ENCODE results near the gene COA3.

The COA3 gene

DNA sequence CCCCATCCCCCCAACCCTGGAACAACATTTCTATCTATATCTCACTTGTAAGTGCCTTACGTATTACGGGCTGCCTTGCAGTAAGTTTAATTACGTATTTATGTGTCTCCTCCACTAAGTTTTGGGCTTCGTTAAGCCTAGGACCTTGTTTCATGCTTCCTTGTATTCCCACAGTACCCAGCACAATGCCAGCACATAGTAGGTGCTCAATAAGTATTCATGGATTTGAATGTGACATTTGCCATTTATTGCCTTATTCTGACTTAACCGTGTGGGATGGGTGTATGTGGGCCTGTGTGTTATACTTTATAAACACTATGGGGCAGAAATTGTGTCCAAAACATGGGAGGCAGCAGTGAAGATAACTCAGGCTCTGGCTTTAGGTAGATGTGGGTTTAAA is 6.0 kb downstream of the COA3 start:
- no peak for DNase-seq (ENCODE audit: low read depth)
- TF ChIP-seq, protein P1, sequence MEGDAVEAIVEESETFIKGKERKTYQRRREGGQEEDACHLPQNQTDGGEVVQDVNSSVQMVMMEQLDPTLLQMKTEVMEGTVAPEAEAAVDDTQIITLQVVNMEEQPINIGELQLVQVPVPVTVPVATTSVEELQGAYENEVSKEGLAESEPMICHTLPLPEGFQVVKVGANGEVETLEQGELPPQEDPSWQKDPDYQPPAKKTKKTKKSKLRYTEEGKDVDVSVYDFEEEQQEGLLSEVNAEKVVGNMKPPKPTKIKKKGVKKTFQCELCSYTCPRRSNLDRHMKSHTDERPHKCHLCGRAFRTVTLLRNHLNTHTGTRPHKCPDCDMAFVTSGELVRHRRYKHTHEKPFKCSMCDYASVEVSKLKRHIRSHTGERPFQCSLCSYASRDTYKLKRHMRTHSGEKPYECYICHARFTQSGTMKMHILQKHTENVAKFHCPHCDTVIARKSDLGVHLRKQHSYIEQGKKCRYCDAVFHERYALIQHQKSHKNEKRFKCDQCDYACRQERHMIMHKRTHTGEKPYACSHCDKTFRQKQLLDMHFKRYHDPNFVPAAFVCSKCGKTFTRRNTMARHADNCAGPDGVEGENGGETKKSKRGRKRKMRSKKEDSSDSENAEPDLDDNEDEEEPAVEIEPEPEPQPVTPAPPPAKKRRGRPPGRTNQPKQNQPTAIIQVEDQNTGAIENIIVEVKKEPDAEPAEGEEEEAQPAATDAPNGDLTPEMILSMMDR (conservative IDR thresholded peaks at IDR 0.05; ENCODE audit: control insufficient read depth, insufficient read depth, low read depth, low read length): no peak

DNA sequence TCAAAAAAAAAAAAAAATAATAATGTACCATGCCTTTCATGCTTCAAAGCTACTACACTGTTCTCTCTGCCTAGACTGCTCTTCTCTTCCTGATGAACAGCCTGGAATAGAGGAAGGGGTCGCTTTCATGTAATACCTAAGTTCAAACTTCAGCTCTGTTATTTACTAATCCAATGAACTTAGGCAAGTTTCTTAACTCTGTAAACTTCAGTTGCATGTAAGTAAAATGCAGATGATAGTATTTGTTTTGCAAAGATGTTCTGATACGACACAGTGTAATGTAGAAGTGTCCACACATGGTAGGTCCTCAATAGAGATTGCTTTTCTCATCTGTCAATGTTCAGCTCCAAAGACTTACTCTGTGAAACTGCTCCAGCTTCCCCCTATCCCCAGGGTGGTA is 6.6 kb downstream of the COA3 start:
- no peak for DNase-seq (ENCODE audit: low read depth)
- no peak overlapping the region for H3K4me3 ChIP-seq (ENCODE audit: control insufficient read depth, low read depth, low read length)

More for the DNA sequence above, 6.0 kb downstream of the COA3 start:
- H3K4me3 ChIP-seq (ENCODE audit: control insufficient read depth, low read depth, low read length): no peak overlapping the region

DNA sequence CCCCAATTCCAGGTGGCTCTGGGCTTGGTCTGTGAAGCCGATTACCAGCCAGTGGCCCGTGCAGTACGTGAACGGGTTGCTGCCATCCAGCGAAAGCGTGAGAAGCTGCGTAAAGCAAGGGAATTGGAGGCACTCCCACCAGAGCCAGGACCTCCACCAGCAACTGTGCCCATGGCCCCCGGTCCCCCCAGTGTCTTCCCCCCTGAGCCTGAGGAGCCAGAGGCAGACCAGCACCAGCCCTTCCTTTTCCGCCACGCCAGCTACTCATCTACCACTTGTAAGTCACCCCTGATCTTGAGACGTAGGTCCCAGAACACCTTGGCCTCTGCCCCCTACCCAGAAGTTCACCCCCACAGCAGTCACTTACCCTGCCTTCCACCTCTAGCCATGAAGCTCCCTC is 11.2 kb downstream of the COA3 start:
- H3K4me3 ChIP-seq (ENCODE audit: control insufficient read depth, low read depth, low read length): no peak overlapping the region
- DNase-seq (ENCODE audit: low read depth): no peak
- TF ChIP-seq, protein P1 (conservative IDR thresholded peaks at IDR 0.05; ENCODE audit: control insufficient read depth, insufficient read depth, low read depth, low read length): no peak

More for the DNA sequence above, 6.6 kb downstream of the COA3 start:
- TF ChIP-seq, protein P1 (conservative IDR thresholded peaks at IDR 0.05; ENCODE audit: control insufficient read depth, insufficient read depth, low read depth, low read length): no peak

DNA sequence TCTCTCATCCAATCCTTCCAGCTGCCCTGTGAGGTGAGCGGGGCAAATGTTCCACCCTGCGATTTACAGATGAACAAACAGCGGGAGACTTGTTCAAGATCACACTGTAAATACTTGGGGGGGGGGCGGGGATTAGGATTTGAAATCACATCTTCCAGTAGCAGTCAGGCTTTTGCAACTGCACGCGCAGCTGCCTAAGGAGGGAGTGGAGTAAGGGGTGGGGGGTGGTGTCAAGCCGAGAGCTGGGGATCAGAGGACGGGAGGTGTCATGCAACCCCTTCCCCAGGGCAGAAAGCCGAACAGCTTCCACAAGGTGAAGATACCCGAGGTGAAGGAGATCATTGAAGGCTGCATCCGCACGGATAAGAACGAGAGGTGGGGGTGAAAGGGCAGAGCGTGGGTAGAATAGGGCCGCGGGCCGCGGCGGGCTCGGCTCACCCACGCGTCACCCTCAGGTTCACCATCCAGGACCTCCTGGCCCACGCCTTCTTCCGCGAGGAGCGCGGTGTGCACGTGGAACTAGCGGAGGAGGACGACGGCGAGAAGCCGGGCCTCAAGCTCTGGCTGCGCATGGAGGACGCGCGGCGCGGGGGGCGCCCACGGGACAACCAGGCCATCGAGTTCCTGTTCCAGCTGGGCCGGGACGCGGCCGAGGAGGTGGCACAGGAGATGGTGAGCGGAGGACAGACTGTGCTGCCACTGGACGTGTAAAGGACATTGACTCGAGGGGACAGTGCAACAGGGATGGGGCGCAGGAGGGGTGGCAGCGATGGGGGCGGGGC is 13.5 kb downstream of the COA3 start:
- no peak for DNase-seq (ENCODE audit: low read depth)
- H3K4me3 ChIP-seq (ENCODE audit: control insufficient read depth, low read depth, low read length): no peak overlapping the region

DNA sequence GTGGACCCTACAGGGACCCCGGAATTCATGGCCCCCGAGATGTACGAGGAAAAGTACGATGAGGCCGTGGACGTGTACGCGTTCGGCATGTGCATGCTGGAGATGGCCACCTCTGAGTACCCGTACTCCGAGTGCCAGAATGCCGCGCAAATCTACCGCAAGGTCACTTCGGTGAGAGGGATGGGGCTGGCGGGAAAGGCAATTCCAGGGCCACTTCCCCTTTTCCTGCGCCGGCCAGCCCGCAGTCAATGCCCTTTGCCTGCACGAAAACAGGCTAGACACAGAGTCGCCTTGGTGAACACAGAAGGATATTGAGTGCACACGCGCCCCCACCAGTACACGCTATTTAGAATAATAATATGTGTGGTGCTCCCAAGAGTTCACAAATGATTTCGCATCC is 14.1 kb downstream of the COA3 start:
- DNase-seq (ENCODE audit: low read depth): no peak
- TF ChIP-seq, protein P1 (conservative IDR thresholded peaks at IDR 0.05; ENCODE audit: control insufficient read depth, insufficient read depth, low read depth, low read length): no peak
- no peak overlapping the region for H3K4me3 ChIP-seq (ENCODE audit: control insufficient read depth, low read depth, low read length)

More for the DNA sequence above, 13.5 kb downstream of the COA3 start:
- TF ChIP-seq, protein P1 (conservative IDR thresholded peaks at IDR 0.05; ENCODE audit: control insufficient read depth, insufficient read depth, low read depth, low read length): no peak

DNA sequence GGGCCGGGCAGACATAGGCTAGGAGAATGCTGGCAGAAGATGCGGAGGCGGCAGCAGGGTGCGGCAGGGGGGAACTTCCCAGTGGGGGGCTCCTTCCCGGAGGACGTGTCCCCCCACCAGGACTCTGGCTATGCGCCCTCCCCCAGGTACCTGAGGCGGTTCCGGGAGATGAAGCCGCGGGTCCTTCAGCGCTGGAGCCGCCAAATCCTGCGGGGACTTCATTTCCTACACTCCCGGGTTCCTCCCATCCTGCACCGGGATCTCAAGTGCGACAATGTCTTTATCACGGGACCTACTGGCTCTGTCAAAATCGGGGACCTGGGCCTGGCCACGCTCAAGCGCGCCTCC is 14.7 kb downstream of the COA3 start:
- TF ChIP-seq, protein P1 (conservative IDR thresholded peaks at IDR 0.05; ENCODE audit: control insufficient read depth, insufficient read depth, low read depth, low read length): no peak
- no peak for DNase-seq (ENCODE audit: low read depth)
- no peak overlapping the region for H3K4me3 ChIP-seq (ENCODE audit: control insufficient read depth, low read depth, low read length)
